Fibroblast of lung (primary cell): ENCODE data around the gene HOXA7.

Experiments
- EZH2 ChIP-seq: IDR thresholded peaks from 2 replicates; pipeline ENCODE4 v1.5.1; 2012; ENCODE audit warnings: low read length, control low read depth, mild to moderate bottlenecking; ENCODE audit errors: missing control alignments
- TF ChIP-seq, protein P1 (sequence below), 2 donors: IDR thresholded peaks in 1 of 2; conservative IDR thresholded peaks in 1 of 2; 1 replicate in 1 of 2; 2 replicates in 1 of 2; pipeline ENCODE4 v1.5.1; 2011 to 2012; ENCODE audit warnings: low read length in 2 of 2, control low read depth in 1 of 2, inconsistent platforms in 1 of 2, low read depth in 1 of 2, mild to moderate bottlenecking in 1 of 2

DNA sequence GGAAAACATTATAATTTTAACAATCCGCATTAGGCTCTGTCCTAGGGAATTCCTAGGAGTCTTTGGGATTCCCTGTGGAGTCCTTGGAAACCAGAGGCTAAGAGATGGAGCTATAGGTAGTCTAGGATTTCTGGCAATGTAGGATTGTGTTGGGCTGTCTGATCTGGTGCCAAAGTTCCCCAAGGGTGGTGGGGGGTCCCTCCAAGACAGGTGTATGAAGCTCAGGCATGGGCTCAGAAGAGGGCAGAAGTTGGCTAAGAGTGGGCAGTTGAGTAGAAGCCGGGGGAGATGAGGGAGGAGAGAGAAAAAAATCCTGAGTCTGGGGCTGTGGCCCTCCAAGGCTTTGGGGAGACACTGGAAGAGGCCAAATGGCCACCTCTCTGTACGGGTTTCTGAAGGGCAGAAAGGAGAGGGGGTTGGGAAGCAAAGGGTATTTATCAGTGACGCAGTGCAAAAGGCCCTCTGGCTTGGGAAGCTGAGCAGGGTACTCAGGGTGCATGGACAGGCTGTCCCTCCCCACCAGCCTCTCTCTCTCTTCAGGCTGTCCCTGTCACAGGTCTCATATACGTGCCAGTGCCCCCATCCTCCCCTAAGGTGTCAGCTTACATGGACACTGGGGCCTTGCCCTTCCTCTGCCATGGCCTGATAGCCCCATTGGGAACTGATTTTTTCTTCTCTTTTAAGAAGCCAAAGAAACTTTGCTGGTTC is 9.8 kb downstream of the HOXA7 start:
- TF ChIP-seq, protein P1, sequence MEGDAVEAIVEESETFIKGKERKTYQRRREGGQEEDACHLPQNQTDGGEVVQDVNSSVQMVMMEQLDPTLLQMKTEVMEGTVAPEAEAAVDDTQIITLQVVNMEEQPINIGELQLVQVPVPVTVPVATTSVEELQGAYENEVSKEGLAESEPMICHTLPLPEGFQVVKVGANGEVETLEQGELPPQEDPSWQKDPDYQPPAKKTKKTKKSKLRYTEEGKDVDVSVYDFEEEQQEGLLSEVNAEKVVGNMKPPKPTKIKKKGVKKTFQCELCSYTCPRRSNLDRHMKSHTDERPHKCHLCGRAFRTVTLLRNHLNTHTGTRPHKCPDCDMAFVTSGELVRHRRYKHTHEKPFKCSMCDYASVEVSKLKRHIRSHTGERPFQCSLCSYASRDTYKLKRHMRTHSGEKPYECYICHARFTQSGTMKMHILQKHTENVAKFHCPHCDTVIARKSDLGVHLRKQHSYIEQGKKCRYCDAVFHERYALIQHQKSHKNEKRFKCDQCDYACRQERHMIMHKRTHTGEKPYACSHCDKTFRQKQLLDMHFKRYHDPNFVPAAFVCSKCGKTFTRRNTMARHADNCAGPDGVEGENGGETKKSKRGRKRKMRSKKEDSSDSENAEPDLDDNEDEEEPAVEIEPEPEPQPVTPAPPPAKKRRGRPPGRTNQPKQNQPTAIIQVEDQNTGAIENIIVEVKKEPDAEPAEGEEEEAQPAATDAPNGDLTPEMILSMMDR (conservative IDR thresholded peaks at IDR 0.05 in 1 of 2, IDR thresholded peaks at IDR 0.05 in 1 of 2; ENCODE audit: low read depth in 1 of 2, low read length in 2 of 2): no peak
- no peak for TF ChIP-seq EZH2
